HG03060 (cell line): ENCODE measurements around the gene HMGA1.
"Not testable (repeated sequence)": the region's sequence is repeated elsewhere in the genome, so short reads cannot be mapped to it uniquely, and the experiment has no call there.

ENCODE experiments used
- ATAC-seq: cut with Tn5 transposase; IDR thresholded peaks from one replicate; pipeline ENCODE4 v1.9.1; 2021; ENCODE audit warnings: low read depth, moderate number of reproducible peaks; ENCODE audit not compliant: unreplicated experiment

Gene HMGA1

DNA sequence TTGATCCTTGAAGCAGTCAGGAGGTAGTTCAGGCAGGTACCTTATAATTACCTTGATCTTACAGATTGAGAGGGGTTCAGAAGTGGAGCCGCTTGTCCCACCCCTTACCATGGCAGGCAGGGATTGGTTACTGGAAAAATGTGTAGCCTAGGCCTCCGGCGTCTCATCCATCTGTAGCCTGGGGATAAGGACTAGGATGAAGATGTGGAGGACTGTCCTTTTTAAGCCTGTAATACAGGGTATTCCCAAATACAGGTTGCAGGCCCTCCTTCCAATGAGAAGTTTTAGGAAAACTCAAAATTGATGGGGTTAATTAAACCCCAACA lies 2.8 kb downstream of the HMGA1 start:
- ATAC-seq = no peak

DNA sequence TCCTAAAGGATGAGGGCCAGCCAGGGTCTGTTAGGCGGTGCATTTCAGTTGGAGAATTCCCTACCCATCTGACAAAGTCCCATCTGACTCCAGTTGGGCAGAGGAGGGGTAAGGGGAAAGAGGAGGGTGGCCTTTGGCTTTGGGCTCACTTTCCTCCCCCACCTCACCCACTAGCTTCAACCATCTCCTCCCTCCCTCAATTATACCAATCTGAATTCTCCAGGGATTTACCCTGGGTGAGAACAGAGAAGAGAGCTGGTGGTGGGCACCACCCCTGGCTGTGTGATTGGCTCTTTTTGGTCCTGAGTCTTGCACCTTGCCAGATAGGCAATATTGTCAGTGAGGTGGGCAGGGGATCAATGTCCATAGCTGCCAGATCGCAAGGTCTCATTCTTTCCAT lies 3.2 kb downstream of the HMGA1 start:
- ATAC-seq = no peak

DNA sequence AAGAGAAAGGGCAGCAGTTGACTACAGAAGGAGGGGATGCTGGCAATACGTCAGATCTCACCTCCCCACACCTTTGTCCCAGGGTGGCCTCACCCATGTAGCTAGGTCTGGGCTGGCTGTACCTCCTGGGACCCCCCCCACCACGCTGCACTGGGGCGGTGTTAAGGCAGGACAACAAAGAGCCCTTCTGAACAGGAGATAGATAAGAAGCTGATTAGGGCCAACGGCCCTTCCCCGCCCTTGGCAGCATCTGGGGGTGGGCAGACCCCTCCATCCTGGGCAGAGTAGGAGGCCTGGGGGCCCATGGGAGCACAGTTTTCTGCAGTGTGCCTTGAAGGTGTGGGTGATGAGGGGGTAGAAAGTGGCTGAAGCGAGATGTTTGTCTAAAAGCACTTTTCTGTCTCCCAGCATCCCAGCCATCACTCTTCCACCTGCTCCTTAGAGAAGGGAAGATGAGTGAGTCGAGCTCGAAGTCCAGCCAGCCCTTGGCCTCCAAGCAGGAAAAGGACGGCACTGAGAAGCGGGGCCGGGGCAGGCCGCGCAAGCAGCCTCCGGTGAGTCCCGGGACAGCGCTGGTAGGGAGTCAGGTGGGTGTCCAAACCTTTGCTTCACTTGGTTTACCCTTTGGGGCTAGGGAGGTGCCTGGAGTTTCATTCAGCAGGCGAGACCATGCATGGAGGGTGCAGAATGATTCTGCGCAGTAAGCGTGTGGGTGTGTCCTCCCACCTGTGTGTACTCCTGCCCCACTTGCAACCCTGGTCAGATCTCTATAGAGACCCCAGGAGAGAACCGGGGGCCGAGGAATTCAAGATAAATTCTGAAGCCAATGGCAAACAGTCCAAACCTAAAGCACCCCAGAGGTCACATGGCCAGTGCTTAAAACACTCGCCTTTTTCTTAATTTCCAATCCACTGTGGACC lies 3.9 kb downstream of the HMGA1 start:
- ATAC-seq = no peak

DNA sequence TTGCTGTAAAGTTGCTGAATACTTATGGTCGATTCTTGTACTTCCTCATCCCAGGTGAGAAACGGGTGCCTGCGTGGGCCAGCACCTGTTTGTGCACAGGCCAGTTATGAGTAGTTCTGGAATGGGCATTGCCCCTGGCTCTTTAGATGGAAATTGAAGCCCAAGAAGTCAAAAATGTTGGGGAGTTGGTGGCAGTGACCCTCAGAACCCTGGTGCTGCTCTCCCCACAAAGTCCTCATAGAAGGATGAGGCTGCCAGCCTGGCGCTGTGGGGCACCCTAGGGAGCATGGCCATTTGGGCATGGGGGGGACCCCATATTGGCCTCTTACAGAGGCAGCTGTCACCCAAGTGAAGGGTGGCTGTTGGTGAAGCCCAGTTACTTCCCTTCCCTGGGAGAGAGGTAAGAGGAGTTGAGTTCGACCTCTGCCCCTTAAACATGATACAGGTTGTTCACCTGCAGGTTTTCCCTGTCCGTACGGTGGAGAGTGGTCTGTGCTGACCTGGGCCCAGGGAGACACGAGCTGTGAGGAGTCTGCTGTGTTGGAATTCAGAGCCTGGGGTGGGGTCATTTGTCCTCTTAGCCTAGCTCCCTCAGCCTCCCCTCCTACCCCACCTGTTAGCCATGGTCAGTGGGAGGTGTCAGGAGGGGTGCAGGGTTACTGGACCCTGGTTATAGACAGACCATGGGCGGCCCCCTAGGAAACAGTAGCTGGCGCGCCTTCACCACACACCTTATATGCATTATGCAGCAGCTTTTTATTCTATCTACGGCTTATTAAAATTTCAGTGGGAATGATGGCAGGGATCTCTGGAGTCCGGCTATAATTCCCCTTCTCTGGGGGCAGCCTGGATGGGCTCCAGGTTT lies 4.9 kb downstream of the HMGA1 start:
- no peak for ATAC-seq

GRCh38 chr6:34242252-34243130 lies 5.8 kb downstream of the HMGA1 start:
- ATAC-seq = no peak

GRCh38 chr6:34243131-34243771 lies 6.6 kb downstream of the HMGA1 start:
- ATAC-seq = no peak

- no peak for ATAC-seq
These were observed 7.5 kb downstream of the HMGA1 start for GRCh38 chr6:34243901-34244884.

GRCh38 chr6:34245032-34245760 lies 8.5 kb downstream of the HMGA1 start:
- not testable (repeated sequence) for ATAC-seq

DNA sequence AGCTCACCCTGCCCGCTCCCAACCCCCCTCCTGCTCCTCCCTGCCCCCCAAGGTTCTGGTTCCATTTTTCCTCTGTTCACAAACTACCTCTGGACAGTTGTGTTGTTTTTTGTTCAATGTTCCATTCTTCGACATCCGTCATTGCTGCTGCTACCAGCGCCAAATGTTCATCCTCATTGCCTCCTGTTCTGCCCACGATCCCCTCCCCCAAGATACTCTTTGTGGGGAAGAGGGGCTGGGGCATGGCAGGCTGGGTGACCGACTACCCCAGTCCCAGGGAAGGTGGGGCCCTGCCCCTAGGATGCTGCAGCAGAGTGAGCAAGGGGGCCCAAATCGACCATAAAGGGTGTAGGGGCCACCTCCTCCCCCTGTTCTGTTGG lies 9.1 kb downstream of the HMGA1 start:
- ATAC-seq = not testable (repeated sequence)

DNA sequence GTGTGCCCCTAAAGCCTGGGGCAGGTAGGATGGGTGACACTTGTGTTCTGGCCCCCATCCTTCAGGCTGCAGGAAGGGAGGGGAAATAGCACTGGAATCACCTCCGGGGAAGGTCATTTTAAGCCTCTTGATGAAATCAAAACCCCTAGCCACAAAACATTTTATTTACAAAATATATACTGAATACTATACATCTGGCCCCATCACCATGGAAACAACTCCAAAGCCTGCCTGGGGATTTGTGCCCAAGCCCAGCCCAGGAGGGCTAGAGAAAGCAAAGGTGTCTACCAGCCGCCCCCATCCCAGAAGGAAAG lies 9.5 kb downstream of the HMGA1 start:
- no peak for ATAC-seq

- ATAC-seq = no peak
These were observed 10.1 kb downstream of the HMGA1 start for GRCh38 chr6:34246563-34247391.

GRCh38 chr6:34247481-34248197 lies 11.0 kb downstream of the HMGA1 start:
- no peak for ATAC-seq

DNA sequence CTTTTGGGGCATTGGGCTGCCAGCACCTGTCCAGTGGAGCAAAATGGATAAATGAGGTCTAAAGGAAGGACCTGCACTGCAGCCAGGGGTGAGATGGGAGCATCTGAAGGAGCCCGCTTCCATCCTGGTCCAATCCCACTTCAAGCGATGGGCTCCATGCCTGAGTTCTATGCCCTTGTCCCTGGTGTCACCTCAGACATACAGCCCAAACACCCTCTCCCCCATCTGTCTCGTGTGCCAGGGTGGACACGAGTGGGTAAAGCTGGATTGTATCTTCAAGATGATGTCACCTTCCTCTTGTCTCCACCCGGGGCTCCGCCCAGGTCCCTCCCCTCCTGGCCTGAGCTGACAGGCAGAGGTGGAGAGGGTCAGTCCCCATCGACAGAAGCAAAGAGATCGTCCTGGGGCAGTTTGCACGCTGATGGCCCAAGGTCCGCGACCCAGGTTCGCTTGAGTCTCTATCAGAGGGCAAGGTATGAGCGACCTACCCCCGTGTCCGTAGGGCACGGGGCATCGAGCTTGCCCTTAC lies 11.6 kb downstream of the HMGA1 start:
- no peak for ATAC-seq

- ATAC-seq = no peak
These were observed 12.2 kb downstream of the HMGA1 start, which contains the start of gene SMIM29 for GRCh38 chr6:34248727-34249468. TSS of gene SMIM29 (minus strand) at chr6:34249006. CDS start at chr6:34247791, 1,215 bp downstream.

DNA sequence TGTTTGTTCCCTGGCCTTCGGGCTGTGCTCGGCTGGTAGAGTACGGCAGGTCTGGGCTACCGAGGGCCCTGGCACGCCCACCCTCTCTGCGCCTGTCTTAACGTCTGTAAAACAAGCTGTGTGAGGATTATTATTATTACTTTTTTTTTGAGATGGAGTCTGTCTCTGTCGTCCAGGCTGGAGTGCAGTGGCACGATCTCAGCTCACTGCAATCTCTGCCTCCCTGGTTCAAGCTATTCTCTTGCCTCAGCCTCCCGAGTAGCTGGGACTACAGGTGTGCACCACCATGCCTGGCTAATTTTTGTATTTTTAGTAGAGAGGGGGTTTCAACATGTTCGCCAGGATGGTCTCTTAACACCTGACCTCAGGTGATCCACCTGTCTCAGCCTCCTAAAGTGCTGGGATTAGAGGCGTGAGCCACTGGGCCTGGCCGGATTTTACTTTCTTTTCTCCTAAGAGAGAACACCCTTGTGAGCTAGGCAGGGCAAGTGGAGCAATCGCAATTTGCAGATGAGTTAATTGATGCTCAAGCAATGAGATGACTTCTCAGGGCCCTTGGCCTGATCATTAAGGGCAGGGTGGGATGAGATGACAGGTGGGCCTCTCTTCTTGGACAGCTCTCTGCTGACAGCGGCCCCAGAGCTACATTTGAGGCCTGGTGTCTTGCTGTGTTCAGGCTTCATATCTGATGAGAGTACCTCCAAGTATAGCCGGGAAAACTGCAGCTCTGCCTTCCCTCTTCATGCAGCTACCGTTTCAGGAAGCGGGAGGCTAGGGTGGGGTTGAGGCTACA lies 13.0 kb downstream of the HMGA1 start:
- ATAC-seq = no peak
